Effector memory CD4-positive, alpha-beta T cell (primary cell): ENCODE measurements around the gene PALLD.

Experiments used
- DNase-seq, 3 donors: peaks; one replicate each; pipeline ENCODE4 v3.0.0-alpha.2; 2020
- H3K27ac ChIP-seq: 2 replicates; pipeline ENCODE4 v1.7.0; 2013; ENCODE audit warnings: mild to moderate bottlenecking, low read length, moderate library complexity; ENCODE audit not compliant: insufficient read depth, poor library complexity, severe bottlenecking
- H3K27me3 ChIP-seq: replicated peaks from 2 replicates; pipeline ENCODE4 v1.7.0; 2013; ENCODE audit warnings: mild to moderate bottlenecking, low read length; ENCODE audit not compliant: insufficient read depth, control insufficient read depth, poor library complexity, severe bottlenecking
- H3K36me3 ChIP-seq: 2 replicates; pipeline ENCODE4 v1.7.0; 2013; ENCODE audit warnings: mild to moderate bottlenecking, low read length, moderate library complexity; ENCODE audit not compliant: control insufficient read depth, insufficient read depth
- H3K4me1 ChIP-seq: 2 replicates; pipeline ENCODE4 v1.7.0; 2013; ENCODE audit warnings: low read length, mild to moderate bottlenecking; ENCODE audit not compliant: control insufficient read depth, insufficient read depth, poor library complexity, severe bottlenecking
- H3K4me3 ChIP-seq: 2 replicates; pipeline ENCODE4 v1.7.0; 2013; ENCODE audit warnings: low read length, low read depth, mild to moderate bottlenecking; ENCODE audit not compliant: insufficient read depth, poor library complexity, severe bottlenecking
- H3K9me3 ChIP-seq: 2 replicates; pipeline ENCODE4 v1.7.0; 2013; ENCODE audit warnings: mild to moderate bottlenecking, low read length, moderate library complexity; ENCODE audit not compliant: control insufficient read depth

The PALLD gene

DNA sequence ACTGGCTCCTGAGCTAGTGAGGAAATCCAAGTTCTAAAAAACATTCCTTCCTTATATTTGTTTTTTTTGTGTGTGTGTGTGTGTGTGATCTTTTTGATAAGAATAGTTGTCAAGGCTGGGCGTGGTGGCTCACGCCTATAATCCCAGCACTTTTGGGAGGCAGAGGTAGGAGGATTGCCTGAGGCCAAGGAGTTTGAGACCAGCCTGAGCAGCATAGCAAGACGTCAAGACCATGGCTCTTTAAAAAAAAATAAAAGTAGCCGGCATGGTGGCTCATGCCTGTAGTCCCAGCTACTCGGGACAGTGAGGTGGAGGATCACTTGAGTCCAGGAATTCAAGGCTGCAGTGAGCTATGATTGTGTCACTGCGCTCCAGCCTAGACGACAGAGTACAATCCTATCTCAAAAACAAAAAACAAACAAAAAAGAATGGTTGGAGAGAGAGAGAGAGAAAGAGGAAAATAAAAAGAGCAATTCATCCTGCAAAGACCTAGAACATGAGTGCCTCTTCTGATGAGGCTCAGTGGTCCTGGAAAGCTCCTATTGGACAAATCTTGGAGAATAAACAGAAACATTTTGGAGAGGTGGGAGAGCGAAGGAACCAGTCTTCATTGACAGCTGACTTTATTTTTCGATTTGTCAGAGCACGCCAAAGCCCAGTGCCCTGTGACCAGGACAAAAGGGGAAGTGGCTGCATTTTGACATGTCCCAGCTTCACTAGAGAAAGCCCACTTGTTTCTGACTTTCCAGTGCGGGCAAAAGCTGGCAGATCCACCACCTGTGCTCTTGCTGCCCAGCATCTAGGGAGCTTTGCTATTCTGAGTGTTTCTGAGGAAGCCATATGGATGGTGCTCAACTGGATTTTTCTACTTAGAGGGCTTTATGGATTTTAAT lies 244.7 kb downstream of the PALLD start:
- Histone ChIP-seq H3K27me3 (no peaks in the 10 kb centered on the region), H3K36me3 (no peaks in the 10 kb centered on the region), H3K4me3 (no peak overlapping the region), H3K4me1 (no peaks in the 10 kb centered on the region), H3K9me3 (no peaks in the 10 kb centered on the region), H3K27ac (no peak overlapping the region)
- DNase-seq, result no peak

- no peaks in the 10 kb centered on the region for H3K27me3 ChIP-seq
- no peak overlapping the region for H3K27ac ChIP-seq
- no peaks in the 10 kb centered on the region for H3K4me1 ChIP-seq
- H3K9me3 ChIP-seq, result no peaks in the 10 kb centered on the region
- no peak for DNase-seq
- no peak overlapping the region for H3K4me3 ChIP-seq
- H3K36me3 ChIP-seq, result no peaks in the 10 kb centered on the region
Measured at GRCh38 chr4:168743131-168743530, 246.3 kb downstream of the PALLD start.

DNA sequence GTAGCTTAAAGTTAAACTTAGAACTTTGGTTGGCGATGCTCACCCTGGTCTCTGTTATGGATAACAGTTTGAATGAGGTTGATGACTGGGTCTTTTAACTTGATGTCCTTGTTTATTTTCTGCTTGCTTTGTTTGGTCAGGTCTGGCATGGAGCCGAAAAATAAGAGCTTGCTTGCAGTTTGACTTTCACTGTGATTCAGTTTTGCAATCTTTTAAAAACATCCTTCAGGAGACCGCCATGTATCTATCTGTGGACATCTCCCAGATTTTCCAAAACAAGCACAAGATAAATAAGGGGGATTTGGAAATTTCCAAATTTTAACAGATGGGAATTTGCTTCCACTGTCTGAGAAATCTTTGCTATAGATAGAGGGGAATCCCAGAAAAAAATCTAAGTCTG lies 246.7 kb downstream of the PALLD start:
- Histone ChIP-seq H3K27ac (no peak overlapping the region), H3K9me3 (no peaks in the 10 kb centered on the region), H3K27me3 (no peaks in the 10 kb centered on the region), H3K4me1 (no peaks in the 10 kb centered on the region), H3K36me3 (no peaks in the 10 kb centered on the region), H3K4me3 (no peak overlapping the region)
- no peak for DNase-seq

DNA sequence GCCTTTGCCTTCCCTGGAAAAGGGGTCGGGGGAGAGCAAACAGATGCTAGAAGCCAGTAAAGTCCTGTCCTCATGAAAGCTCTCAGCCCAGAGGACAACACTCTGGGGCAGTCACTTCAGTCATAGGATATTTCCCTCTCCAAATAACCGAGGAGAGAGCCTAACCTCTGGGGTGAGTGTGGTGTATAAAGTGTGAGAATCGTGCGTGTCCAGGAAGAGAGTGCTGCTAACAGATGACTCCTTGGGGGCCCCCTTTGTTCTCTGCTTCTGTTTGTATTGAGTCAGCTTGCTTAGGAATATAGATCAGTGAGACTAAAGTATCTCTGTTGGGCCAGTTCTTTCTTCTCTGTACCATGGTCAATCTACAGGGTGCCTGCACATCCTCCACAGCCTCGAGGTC lies 247.2 kb downstream of the PALLD start:
- no peak for DNase-seq
- Histone ChIP-seq H3K36me3 (no peaks in the 10 kb centered on the region), H3K27ac (no peak overlapping the region), H3K4me3 (no peak overlapping the region), H3K27me3 (no peaks in the 10 kb centered on the region), H3K9me3 (no peaks in the 10 kb centered on the region), H3K4me1 (no peaks in the 10 kb centered on the region)

DNA sequence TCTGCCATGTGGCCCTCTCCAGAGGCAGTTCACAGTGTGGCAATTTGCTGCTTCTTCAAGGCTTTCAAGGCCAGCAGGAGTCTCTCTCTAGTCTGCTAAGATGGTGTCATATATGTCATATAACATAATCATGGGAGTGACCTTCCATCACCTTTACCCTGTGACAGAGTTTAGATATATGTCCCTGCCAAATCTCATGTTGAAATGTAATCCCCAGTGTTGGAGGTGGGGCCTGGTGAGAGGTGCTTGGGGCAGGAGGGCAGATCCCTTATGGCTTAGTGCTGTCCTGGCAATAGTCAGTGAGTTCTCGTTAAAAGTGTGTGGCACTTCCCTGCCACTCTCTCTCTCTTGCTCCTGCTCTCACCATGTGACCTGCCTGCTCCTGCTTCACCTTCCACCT lies 252.0 kb downstream of the PALLD start:
- Histone ChIP-seq H3K36me3 (no peaks in the 10 kb centered on the region), H3K9me3 (no peaks in the 10 kb centered on the region), H3K4me1 (no peaks in the 10 kb centered on the region), H3K27ac (no peak overlapping the region), H3K4me3 (no peak overlapping the region), H3K27me3 (no peaks in the 10 kb centered on the region)
- DNase-seq, result no peak

DNA sequence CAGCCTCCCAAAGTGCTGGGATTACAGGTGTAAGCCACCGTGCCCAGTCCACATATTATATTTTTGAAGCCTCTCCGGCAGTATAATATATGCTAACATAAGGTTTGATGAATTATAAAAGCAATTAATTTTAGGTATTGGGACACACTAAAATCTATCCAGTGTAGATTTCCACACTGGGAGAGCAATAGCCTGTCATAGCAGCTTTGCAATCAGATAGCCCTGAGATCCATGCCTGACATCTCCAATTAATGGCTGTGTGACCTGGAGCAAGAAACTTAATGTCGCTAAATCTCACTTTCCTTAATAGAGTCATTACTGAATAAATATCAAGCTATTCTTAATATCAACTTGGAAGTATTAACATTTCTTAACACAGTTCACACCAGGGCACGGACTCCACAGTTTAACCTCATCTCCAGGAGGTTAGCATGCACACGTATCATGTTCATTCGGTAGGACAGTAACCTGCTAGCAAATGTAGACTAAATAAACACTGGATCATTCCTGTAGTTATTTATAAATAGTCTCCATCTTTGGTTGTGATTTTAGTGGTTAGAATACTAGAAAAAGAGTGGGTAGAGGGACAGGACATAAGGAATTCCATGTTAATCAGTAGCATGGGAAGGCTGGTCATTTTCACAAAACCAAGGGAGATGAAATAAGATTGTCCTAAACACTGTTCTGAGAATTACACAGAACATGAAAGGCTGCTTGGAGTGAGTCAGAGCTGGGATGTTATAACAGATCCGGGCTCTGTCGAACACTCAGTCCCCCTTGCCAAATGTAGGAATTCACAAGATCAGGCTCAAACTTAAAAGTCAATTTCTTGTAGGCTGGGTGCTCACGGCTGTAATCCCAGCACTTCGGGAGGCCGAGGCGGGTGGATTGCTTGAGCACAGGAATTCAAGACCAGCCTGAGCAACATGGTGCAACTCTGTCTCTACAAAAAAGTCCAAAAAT lies 254.7 kb downstream of the PALLD start:
- no peaks in the 10 kb centered on the region for H3K4me1 ChIP-seq
- H3K9me3 ChIP-seq, result no peaks in the 10 kb centered on the region
- no peaks in the 10 kb centered on the region for H3K36me3 ChIP-seq
- no peak overlapping the region for H3K4me3 ChIP-seq
- DNase-seq, result no peak
- H3K27ac ChIP-seq, result no peak overlapping the region
- H3K27me3 ChIP-seq, result no peaks in the 10 kb centered on the region

- Histone ChIP-seq H3K4me3 (no peak overlapping the region), H3K27ac (no peak overlapping the region), H3K4me1 (no peaks in the 10 kb centered on the region), H3K27me3 (no peaks in the 10 kb centered on the region), H3K36me3 (no peaks in the 10 kb centered on the region), H3K9me3 (no peaks in the 10 kb centered on the region)
- no peak for DNase-seq
Measured at GRCh38 chr4:168755598-168756477, 259.0 kb downstream of the PALLD start.

GRCh38 chr4:168757500-168757899 lies 260.6 kb downstream of the PALLD start:
- Histone ChIP-seq H3K36me3 (no peaks in the 10 kb centered on the region), H3K4me3 (no peak overlapping the region), H3K9me3 (no peaks in the 10 kb centered on the region), H3K27me3 (no peaks in the 10 kb centered on the region), H3K27ac (no peak overlapping the region), H3K4me1 (no peaks in the 10 kb centered on the region)
- no peak for DNase-seq

DNA sequence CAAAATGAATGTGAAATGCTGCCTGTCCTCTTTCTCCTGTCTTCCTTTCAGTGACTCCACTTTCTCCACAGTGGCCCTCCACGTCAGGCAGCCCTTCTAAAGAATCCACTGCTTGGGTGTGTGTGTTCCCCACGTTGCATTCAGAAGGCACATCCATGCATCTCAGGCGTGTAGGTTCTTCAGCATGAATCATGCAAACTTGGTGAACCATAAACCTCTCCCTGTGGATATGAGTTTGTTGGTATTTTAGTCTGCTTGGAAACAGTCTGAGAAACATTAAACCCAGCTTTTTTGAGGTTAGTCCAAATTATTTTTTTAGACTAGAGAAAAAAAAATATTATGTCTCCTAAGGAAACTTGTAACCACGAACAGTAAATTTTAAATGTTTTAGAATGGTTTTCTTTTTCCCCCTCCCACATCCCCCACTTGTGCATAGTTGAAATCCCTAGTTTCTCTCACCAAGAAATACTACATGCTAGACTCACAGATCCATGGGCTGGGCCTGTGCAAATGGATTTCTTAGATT lies 261.6 kb downstream of the PALLD start:
- H3K27me3 ChIP-seq, result no peaks in the 10 kb centered on the region
- H3K4me1 ChIP-seq, result no peaks in the 10 kb centered on the region
- no peaks in the 10 kb centered on the region for H3K36me3 ChIP-seq
- no peaks in the 10 kb centered on the region for H3K9me3 ChIP-seq
- H3K4me3 ChIP-seq, result no peak overlapping the region
- no peak overlapping the region for H3K27ac ChIP-seq
- no peak for DNase-seq
